GM12878 (cell line): Measurements from ENCODE around the gene CD55. TPM values are rescaled to one million over a fixed set of nuclear protein-coding genes. Genes with fewer than 3 reads are reported as not detected.
A peak's percentile ranks its signal among the peaks of the same experiment; 100 is the strongest.

Experiments
- ATAC-seq: fragments of 200-7000 bp; cut with Tn5 transposase; 3 replicates; pipeline ENCODE4 v1.9.1; 2020; ENCODE audit warnings: mild to moderate bottlenecking, moderate library complexity
- BruUV-seq: library from RNA; stranded (reverse); fragments of 400-500 nt; replicated peaks from 2 replicates; lab custom pipeline; 2021; lab: Mats Ljungman, UMichigan
- CTCF ChIA-PET: fragments of 300-600 bp; sonication (Branson Sonifier 250); formaldehyde crosslinking; extraction: SDS; loops from one replicate; lab custom pipeline; 2021; ENCODE audit warnings: inconsistent platforms; lab: Yijun Ruan, JAX
- POLR2A ChIA-PET: fragments of 350-600 bp; formaldehyde crosslinking; extraction: SDS; loops from one replicate; lab custom pipeline; 2021; ENCODE audit warnings: inconsistent platforms; lab: Charles Lee
- RAD21 ChIA-PET: fragments of 300-600 bp; sonication (Branson Sonifier 250); formaldehyde crosslinking; loops from one replicate; lab custom pipeline; 2023; ENCODE audit warnings: antibody characterized with exemption; ENCODE audit not compliant: unreplicated experiment; lab: Charles Lee
- SMC1A ChIA-PET: fragments of 300-600 bp; sonication (Branson Sonifier 250); formaldehyde crosslinking; loops from one replicate; lab custom pipeline; 2023; ENCODE audit not compliant: unreplicated experiment, uncharacterized antibody; lab: Charles Lee
- DNase-seq: peaks from one replicate; pipeline ENCODE4 v3.0.0-alpha.2; 2011; ENCODE audit warnings: low read depth, low spot score
- FAIRE-seq: peaks from 3 replicates; lab custom pipeline; 2011; peaks lifted over from hg19 to GRCh38; lab: Jason Lieb, UNC
- H2AFZ ChIP-seq: 2 replicates; pipeline ENCODE4 v1.6.0; 2011; ENCODE audit warnings: low read depth, low read length, control low read depth; ENCODE audit not compliant: control insufficient read depth
- H3K27ac ChIP-seq: 2 replicates; pipeline ENCODE4 v1.5.1; 2011; ENCODE audit warnings: control low read depth; ENCODE audit not compliant: control insufficient read depth, insufficient read depth
- H3K27me3 ChIP-seq, 2 experiments: replicated peaks in 1 of 2; 2 replicates each; pipeline versions ENCODE4 v1.6.0 to v1.6.1; 2011; ENCODE audit warnings: low read length in 1 of 2; ENCODE audit not compliant: control insufficient read depth in 2 of 2, insufficient read depth in 2 of 2
- H3K36me3 ChIP-seq, 2 experiments: 2 replicates each; pipeline ENCODE4 v1.5.1; 2011; ENCODE audit warnings: low read length in 1 of 2; ENCODE audit not compliant: control insufficient read depth in 2 of 2, insufficient read depth in 2 of 2
- H3K4me1 ChIP-seq: 2 replicates; pipeline ENCODE4 v1.6.1; 2011; ENCODE audit warnings: mild to moderate bottlenecking, low read length, moderate library complexity, mixed read lengths; ENCODE audit not compliant: control insufficient read depth, insufficient read depth
- H3K4me2 ChIP-seq: 2 replicates; pipeline ENCODE4 v1.6.0; 2011; ENCODE audit warnings: control low read depth; ENCODE audit not compliant: control insufficient read depth, insufficient read depth
- H3K4me3 ChIP-seq: fragments of 200-600 bp; sonication (generic); 2 replicates; pipeline ENCODE4 v1.5.1; 2016
- H3K79me2 ChIP-seq: 2 replicates; pipeline ENCODE4 v1.6.0; 2011; ENCODE audit warnings: low read length; ENCODE audit not compliant: control insufficient read depth, insufficient read depth
- H3K9ac ChIP-seq: 2 replicates; pipeline ENCODE4 v1.8.0; 2011; ENCODE audit warnings: low read length, control low read depth, mixed read lengths; ENCODE audit not compliant: control insufficient read depth, insufficient read depth
- H3K9me3 ChIP-seq: replicated peaks from 3 replicates; pipeline ENCODE4 v1.5.1; 2011; ENCODE audit warnings: mild to moderate bottlenecking, low read length; ENCODE audit not compliant: control insufficient read depth, insufficient read depth
- H4K20me1 ChIP-seq: 2 replicates; pipeline ENCODE4 v1.6.0; 2011; ENCODE audit not compliant: control insufficient read depth, insufficient read depth
- ATF7 ChIP-seq: fragments of 450-650 bp; IDR thresholded peaks from 2 replicates; pipeline ENCODE4 v1.6.1; 2016; ENCODE audit warnings: low read depth, mild to moderate bottlenecking
- SPI1 ChIP-seq: IDR thresholded peaks from 2 replicates; pipeline ENCODE4 v1.6.1; 2011; ENCODE audit warnings: low read depth, mild to moderate bottlenecking, low read length, moderate library complexity, borderline replicate concordance; ENCODE audit not compliant: insufficient read depth
- ZNF207 ChIP-seq: fragments of 450-650 bp; IDR thresholded peaks from 2 replicates; pipeline ENCODE4 v1.6.1; 2014; ENCODE audit warnings: antibody characterized with exemption, mild to moderate bottlenecking, borderline replicate concordance
- WGBS: methylation state at CpG from one replicate; pipeline ENCODE4 v1.1.6; 2016; ENCODE audit warnings: low lambda C conversion rate; ENCODE audit not compliant: insufficient replicate concordance, insufficient coverage; ENCODE audit errors: missing lambda C conversion rate; 5-methylcytosine and 5-hydroxymethylcytosine counted together
- in situ Hi-C: fragments of 300-500 bp; cut with MboI; formaldehyde crosslinking; loops from 9 replicates; pipeline ENCODE4 v1.14.3; 2018; ENCODE audit warnings: mixed read lengths
- intact Hi-C: fragments of 100-400 bp; cut with micrococcal nuclease; formaldehyde crosslinking; loops from one replicate; pipeline ENCODE4 v1.14.2; 2022; ENCODE audit not compliant: unreplicated experiment
- polyA plus RNA-seq, 11 experiments: library from polyadenylated mRNA; depleted of rRNA in 4 of 11; unstranded in 6 of 11; stranded (reverse) in 5 of 11; fragments of >200 nt; fragmentation: Nextera tagmentation in 4 of 11; fragmentation: Illumina TruSeq in 1 of 11; extraction: Ambion mirVana in 4 of 11; extraction: Trizol in 1 of 11; gene quantifications; 1 replicate in 1 of 11; 2 replicates in 10 of 11; pipeline versions ENCODE4 v1.2.1 to v1.2.3, GENCODE V29; 2011 to 2016; ENCODE audit warnings: inconsistent platforms in 2 of 11, missing spikeins in 2 of 11, low read depth in 1 of 11
- total RNA-seq, 4 experiments: library from RNA; depleted of rRNA in 3 of 4; stranded (reverse); fragments of >200 nt in 3 of 4; fragmentation: Illumina TruSeq in 1 of 4; extraction: Trizol in 1 of 4; gene quantifications; 2 replicates each; pipeline versions ENCODE4 v1.2.1 to v1.2.3, GENCODE V29; 2013 to 2021

CD55 gene
- total and polyA plus RNA-seq, 10 of the 15 experiments (the other 5 are each of a cell fraction or from before 2014, with no cell fraction given), result 5.2 to 46.5 (median 15.1) TPM

- H3K36me3 ChIP-seq, result peaks cover 1 to 11% of the 10 kb centered on the region in 2 experiments; a peak in 1 of 4 replicates
- no peaks in the 10 kb centered on the region for H3K27me3 ChIP-seq
- in situ Hi-C loops, result loop anchor here (10.0 kb wide), 1 partner anchor 407 kb away; the partner anchor contains the start of gene FCMR
- ATAC-seq (no peak), DNase-seq (no peak), FAIRE-seq (no peak)
- TF ChIP-seq ATF7, result 0 out of 2 replicates have a peak, but pooled peaks have one; percentile 39
- TF ChIP-seq ZNF207, result no peak
- peak; percentile 48; the same call in 1 of the 2 replicates for TF ChIP-seq SPI1
- no peak overlapping the region for H2AFZ ChIP-seq
- no peaks in the 10 kb centered on the region for H3K79me2 ChIP-seq
- BruUV-seq, result no TSS peak
- H3K4me2 ChIP-seq, result no peak overlapping the region
- no peak overlapping the region for H3K4me3 ChIP-seq
- no peak overlapping the region for H3K9ac ChIP-seq
- 16% methylated on average over 4 of the region's 4 CpGs for WGBS
- ChIA-PET POLR2A (interaction anchor here (6.9 kb wide), 1 partner anchor 9 kb away, joined by 74 read pairs; the partner anchor contains the start of gene CD55), RAD21 (no interaction called here), CTCF (interaction anchor here (1.6 kb wide), 1 partner anchor 9 kb away, joined by 3 read pairs; no protein-coding TSS in a partner anchor), SMC1A (interaction anchor here (1.0 to 7.0 kb wide), 3 partner anchors 9 to 81 kb away, joined by 3 to 144 read pairs (median 41); partner anchors contain the start of gene CD55)
- intact Hi-C loops, result no loop called here
- H4K20me1 ChIP-seq, result no peaks in the 10 kb centered on the region
- H3K4me1 ChIP-seq, result peaks cover 34% of the 10 kb centered on the region
- H3K9me3 ChIP-seq, result peaks cover 19% of the 10 kb centered on the region
- H3K27ac ChIP-seq, result no peak overlapping the region
These were observed 10.2 kb downstream of the CD55 start for GRCh38 chr1:207331354-207332313.
